Hematopoietic multipotent progenitor cell treated with erythropoietin and hydrocortisone succinate and interleukin-3 and kit ligand, for 15 days (in vitro differentiated cells): ENCODE measurements around the gene TDP1.

Experiments
- DNase-seq: peaks from one replicate; pipeline ENCODE4 v3.0.0-alpha.2; 2015; ENCODE audit warnings: low spot score

TDP1 gene

DNA sequence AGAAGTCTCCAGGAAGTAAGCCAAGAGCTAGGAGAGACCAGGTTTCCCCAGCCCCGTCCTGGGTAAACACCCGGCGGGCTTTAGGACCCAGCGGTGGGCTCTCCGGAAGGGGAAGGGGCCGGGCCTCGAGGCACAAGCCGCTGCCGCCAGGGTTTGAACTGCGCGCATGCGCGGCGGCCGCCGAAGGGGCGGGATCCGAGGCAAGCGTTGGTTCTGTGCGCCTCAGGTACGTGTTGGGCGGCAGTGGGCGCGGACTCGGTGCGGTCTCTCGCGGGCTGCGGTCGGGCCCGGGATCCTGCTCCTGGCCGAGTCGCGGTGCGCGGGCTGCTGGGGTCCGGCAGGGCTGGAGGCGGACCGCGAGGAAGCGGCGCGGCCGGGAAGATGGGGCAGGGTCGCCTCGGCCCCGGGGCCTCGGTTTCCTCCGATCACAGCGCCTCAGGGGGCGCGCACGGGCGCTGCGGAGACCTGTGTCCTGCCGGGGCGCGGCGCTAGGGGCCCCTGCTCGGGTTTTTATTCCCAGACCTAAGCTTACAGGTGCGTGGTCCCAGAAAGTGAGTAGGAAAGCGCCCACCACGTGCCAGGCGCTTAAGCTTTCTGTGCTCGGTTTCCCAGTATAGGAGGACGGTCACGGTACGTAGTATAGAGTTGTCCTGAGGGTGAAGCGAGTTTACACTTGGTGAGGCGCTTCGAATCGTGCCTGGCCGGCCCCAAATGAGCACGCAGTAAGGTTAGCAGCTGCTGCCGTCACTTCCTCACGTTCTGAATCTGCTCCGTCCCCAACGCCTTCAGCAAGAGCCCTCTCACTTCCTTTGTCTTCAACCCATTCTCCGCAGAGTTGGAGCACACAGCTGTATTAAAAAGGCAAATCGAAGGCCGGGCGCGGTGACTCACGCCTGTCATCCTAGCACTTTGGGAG is at the start of gene TDP1:
TSS of gene TDP1 (plus strand) at position 183 of the 916 bp plus-strand sequence. CDS start 7,188 bp downstream, outside the sequence.
- DNase-seq: peak; percentile 96

DNA sequence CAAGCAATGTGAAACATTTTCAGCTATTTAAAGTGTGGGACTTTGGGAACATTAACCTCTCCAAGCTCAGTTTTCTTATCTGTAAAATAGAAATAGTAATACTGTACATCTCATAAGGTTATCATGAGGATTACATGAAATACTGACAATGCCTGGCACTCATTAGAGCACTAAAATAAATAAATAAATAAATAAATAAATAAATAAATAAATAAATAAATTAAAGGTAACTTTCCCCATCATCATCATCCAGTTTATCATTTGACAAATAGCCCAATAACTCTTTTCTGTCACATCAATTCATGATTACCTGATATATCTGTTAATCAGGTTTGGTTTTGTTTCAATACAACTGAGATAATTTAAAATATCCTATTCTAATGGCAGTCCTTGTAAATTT is 49.7 kb upstream of the TDP1 start:
- DNase-seq: no peak

DNA sequence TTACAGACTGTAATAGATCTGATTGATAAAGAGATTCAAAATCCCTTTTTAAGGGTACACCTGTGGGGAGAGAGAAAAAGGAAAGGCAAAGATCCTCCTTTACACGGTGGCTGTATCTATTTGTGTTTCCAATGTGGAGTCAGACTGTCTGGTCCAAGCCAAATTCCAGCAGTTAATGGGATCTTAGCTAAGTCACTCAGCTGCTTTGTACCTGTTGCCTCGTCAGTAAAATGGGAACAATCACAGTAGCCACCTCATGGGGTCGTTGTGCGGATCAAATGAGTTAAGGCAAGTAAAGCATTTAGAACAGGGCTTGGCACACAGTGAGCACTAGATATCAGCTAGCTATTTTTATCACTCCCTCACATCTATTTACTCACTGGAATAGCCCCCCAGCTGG is 48.1 kb upstream of the TDP1 start:
- DNase-seq: no peak

DNA sequence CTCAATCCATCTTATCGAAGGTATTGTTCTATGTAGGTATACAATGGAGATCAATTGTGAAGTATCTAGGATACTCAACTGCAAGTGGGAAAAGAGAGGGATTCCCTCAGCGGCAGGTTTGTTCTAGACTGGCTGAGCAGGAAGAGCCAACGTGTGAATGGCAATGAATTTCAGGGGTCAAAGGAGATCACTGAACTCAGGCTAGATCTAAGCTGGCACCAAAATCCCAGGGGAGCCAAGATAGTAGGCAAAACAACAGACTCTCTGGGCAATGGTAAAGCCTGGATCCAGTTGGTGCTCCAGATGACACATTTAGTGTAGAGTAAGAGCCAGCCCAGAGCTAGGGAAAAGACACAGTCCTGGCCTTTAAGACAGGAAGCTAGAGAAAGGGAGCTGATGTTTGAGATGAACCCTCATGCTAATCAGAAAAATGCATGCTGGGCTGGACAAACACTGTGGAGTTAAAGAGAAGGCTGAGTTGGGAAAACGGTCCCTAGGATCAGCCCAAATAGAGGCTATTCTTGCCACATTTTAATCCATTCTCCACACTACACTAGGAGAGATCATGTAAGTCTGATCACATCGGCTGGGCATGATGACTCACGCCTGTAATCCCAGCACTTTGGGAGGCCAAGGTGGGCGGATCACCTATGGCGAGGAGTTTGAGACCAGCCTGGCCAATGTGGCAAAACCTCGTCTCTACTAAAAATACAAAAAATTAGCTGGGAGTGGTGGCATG is 46.8 kb upstream of the TDP1 start:
- no peak for DNase-seq

DNA sequence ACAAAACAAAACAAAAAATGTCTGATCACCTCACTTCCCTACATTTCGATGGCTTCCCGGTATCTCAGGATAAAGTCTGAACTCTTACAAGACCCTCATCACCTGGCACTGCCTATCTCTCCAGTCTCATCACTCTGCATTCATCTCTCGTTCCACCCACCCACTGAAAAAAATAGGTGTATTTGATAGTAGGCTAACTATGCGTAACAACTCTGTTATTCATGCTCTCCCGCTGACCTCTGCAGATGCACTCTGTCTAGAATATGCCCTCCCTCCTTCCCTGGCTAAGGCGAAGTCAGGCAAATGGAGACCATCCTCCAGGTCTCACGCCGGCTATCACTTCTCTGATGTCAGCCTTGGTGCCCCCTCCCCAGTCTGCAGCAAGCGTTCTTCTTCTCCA is 46.1 kb upstream of the TDP1 start:
- DNase-seq: no peak

DNA sequence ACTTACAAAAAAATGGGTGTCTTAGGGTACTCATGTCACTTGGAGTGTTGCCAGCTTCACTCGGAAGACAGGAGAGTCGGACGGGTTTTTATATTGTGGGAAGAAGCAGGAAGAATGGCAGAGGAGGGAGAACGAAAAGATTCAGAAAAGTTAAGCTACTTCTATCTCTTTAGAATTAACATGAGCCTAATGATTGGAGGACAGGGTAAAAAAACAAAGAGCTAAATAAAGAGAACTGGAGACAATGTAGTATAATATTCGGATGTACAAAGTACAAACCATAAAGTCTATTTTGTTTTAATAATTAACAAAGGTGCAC is 45.1 kb upstream of the TDP1 start:
- DNase-seq: no peak

DNA sequence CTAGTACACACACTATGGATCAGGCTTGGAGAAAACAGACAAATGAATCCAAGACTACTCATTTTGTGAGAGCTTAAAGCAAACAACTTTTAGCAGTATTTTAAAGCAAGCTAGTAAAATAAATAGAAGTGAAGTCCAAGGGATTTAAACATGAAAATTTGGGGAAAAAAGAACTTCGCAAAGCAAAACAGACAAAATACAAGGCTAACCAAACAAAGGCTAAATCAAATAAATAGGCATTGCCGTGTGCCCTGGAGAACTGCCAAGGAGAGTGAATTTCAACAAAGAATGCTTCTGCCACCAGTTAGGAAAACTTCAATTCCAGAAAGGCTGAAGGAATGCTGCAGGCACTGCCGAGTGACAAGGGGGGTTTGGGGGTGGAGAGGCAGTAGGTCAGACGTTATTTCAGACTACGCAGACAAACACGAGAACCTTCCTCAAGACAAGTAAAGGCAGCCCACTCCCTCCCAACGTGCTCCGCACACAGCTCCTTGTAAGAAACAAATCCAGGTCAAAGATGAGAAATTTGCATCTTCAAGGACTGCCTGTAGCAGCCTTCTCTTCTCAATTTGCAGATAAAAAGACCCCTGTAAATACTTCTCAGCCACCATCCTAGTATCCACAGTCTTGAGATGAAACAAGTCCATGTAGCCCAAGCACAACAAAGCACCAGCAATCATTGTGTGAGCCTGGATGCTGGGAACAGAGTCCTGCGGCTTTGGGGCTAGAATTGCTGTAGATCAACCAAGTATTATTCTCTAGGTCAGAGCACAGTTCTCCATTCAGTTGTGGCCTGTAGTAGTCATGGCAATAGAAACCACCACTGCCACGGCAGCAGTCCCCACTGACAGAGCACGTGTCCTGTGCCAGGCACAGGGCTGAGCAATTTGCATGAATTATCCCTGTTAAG is 44.5 kb upstream of the TDP1 start:
- no peak for DNase-seq

DNA sequence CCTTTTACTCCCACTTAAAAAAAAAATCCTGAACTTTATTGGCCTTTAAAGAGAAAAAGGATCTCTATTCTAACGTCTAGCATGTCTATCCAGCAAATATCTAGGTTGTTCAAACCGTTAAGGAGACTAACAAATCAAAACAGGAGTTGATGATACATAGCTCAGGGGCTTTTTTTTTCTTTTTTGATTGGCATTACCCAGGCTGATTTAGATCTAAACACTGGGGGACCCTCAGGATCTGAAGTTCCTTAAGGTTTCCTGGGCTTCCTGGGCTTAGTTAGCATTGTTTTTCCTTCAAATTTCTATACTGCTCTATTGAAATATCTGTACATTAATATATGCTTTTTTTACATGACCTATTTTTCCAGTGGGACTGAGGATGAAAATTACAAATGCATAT is 43.5 kb upstream of the TDP1 start:
- no peak for DNase-seq

DNA sequence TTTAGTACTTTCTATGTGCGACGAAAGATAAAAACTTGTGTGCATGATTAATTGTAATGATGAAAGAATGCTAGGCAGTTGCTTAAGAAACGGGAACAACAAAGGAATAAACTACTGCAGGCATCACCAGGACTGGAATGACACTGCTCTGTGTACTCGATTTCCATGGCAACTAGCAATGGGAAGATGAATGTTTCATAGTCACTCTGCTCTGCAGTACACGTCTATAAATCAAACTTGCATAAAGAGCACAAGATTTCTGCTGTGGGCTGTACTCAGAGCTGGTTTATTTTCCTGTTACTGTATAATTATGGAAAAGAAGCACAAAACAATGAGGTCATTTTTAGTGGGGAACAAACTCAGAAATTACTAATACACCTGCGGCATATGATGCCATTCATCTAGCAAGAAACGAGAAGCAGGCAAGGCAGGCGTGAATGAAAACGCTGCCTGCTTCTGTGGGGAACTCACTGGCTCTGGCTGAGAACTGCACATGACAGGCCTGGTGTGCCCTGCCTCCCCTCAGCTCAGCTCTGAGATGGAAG is 43.0 kb upstream of the TDP1 start:
- no peak for DNase-seq

DNA sequence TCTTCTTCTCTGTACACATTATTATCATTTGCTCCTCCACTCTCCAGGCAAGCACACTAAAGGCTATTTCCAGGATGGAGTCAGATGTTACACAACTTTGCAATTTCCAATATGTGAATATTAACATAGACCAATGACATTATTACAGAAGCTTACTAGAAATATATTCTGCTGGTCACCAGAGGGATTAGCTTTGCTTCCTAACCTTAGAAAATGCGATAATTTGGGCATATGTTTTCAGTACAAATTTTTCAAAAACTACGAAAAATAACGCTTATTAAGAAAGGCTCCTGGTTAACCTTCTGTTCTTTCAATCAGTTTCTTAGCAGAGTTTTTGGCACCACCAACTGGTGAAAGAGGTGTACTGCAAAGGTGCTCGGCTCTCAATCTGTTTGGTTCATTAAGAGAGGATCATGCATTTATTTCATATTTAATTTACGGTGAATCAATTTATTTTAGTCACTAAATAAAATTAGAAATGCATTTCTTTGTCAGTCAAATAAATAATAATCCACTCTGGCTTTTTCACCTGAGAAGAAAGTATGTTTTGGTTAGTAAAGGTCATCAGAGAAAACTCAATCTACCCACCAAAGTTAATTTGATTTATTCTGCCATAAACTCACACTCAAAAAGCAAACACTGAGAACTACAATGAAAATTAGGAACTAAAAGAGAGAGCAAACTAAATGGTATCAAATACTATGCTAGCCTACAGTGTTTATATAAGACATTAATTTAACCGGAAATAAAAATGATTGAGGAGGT is 40.4 kb upstream of the TDP1 start:
- peak; percentile 64 for DNase-seq

DNA sequence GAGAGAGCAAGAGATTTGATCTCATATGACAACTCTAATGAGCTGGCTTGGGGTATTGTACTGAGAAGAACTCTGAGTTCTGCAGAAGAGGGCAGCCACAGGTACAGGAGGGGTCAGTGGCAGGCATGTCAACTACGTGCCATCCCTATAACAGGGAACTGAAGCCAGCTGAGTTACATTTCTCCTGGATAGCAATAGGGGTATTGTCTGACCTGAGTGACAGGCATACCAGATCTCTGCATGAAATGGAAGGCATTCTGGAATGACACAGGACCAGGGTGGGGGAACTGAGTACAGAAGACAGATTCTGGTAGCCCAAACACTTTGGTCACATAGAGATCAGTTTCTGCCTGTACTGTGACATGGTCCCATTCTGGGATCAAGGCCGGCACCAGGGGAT is 37.0 kb upstream of the TDP1 start:
- no peak for DNase-seq

DNA sequence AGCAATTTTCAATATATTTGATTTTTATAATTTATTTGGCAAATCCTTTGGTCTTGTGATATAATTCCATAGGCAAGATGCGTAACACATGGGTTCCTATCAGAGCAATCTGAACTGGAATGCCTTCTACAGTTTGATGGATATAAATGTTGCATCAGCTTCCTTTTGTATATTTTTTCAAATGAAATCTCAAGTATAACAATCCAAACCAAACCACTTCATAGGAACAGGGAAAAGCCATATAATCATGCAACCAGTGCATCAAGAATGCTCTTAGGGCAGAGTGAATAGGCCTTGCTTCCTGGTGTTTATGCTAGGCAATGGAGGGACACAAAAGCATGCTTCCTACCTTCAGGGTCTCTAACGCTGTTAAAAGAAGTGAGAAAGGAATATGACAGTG is 35.7 kb upstream of the TDP1 start:
- no peak for DNase-seq

DNA sequence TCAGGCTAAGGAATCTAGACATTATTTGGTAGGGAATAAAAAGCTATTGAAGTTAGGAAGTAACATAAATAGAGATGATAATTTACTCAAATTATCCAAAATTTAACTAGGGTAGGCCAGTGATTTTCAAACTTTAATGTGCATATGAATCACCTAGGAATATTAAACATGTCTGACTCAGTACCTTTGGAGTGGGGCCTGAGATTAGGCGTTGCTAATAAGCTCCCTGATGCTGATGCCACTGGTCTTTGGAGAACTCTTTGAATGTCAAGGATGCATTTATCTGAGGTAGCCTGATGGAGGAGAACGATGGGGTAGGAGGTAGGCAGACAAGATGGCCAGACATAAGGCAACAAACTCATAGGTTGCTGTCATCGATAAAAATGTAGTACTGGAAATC is 34.4 kb upstream of the TDP1 start:
- no peak for DNase-seq

DNA sequence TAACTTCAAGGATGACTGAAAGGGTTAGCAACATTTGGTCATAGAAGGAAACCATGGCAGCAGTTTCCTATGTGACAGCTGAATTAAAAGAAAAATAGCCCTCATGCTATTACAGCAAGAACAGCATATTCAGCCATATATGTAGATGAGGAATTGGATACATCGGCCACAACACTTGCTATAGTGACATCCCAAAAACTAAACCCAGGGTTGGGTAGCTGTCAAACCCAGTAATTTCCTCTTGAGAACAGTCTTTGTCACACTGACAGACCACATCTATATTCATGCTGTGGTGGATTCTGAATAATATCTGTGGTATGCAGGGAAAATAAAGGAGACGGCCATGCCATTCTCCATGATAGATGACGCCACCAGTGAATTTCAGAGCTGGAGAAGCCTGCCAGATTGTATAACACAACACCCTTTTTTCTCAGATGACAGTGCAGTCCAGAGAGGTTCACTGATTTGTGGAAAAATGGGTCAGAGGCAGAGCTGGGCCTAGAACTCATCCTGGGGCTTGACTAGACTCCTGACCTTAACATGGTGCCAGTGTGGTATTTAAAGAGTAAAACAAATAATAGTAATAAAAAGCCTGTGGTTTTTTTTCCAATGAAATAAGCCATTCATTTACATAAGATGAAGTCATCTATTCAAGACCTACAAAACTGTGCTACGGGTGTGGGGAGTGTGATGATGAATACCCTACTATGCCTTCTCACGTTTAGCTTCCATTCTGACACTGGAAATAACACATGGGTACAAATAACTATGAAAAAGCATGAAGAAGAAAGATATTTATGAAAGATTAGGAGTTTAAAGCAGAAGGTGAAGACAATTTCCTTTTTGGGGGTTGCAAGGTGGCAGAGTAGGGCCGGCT is 33.5 kb upstream of the TDP1 start:
- no peak for DNase-seq

DNA sequence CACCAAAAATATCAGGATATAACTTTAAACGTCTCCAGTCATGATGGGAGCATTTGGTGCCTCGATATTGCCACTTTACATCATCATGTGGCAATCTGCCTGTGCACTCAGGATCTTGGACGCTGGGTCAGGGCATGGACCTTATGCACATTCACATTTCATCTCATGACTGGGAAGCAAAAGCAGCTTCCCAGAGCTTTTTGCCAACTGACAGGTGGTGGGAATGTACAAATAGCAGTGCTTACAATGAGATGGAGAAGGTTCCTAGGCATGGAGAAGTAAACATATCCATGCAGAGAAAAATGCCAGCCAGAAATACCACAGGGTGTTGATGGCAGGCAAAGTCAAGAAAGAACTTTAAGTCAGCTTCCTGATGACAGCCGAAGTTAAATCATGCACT is 31.5 kb upstream of the TDP1 start:
- DNase-seq: no peak

DNA sequence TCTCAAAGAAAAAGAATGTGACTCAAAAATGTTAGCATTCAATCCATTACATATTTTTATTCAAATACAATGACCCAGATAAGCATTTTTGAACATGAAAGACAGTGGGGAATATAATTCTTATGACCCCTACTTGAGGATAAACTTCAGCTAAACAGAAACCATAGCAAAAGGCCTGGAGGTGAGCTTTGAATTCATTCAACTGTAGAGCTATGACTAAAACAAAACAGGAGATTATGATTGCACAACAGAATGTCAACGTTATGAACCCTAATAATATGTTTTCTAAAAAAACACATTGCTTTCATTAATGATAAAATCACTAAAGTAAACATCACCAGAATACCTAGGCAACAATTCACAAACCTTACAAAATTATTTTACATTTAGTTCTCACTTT is 29.0 kb upstream of the TDP1 start:
- no peak for DNase-seq

DNA sequence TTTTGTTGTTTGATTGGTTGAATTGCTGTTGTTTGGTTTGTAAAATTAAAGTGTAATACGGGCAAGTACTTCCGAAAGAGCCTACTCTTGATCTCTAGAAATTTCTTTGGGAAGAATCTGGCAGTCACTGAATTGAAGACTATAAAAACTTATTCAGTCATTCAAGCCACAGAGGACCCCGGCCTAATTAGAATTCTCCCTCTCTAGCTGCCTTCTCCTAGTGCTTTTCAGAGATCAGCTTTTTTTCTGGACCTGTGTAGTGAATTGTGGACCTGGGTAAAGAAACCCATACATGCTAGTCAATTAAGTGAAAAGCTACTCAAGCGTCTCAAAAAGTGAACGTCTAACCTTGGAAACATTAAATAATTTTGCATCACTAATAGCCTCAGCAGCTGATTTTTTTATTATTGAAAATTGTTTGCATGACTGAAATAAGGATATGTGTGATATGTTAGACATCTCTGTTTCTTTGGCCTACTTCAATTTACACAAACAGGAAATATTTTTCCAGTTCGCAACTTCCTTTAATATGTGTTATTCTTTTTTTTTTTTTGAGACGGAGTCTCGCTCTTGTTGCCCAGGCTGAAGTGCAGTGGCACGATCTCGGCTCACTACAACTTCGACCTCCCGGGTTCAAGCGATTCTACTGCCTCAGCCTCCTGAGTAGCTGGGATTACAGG is 28.4 kb upstream of the TDP1 start:
- no peak for DNase-seq

DNA sequence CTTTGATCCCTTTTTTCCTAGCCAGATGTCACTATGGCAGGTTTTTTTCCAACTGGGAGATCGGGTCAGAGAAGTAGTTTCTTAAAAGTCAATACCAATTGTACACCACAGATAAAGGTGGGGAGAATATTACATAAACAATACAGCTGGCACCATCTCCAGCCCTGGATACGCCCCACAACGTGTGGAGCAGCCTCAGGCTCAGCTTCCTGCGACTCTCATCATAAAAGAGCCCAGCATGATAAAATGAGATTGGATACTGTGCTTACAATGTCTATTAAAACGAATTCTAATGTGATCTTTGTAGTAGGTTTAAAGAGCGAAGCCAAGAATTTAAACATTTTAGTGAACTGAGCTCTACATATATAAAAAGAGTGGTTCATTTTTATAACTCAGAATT is 22.7 kb upstream of the TDP1 start:
- no peak for DNase-seq

DNA sequence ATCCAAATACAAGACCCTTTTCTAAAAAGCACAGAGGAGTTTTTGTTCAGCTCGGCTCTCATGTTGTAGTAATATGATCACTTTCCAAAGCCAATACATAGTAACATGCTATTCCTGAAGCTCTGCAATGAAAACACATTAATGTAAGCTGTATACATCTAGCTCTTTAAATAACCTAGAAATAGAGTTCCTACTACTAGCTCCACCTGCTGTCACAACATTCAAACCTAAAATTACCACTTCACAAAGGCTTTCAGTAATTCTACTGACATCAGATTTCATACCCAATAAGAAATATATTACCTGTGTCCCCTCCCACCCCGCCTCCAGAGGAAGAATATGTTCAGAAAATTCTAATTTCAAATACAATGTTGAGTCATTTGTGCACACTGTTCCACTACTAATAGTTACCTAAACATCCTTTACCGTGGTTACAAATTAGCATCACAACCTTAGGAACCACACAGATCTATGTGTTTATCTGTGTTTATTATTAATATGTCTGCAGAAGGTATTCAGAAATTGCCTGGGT is 19.0 kb upstream of the TDP1 start:
- no peak for DNase-seq
